GM13976 (cell line): ENCODE data around the gene ARMC5.
"Not testable (repeated sequence)": the region's sequence is repeated elsewhere in the genome, so short reads cannot be mapped to it uniquely, and the experiment has no call there.

Experiments used
- DNase-seq: peaks from one replicate; pipeline ENCODE4 v3.0.0; 2012; ENCODE audit warnings: low spot score
- in situ Hi-C: fragments of 300-500 bp; cut with MboI; formaldehyde crosslinking; loops from one replicate; pipeline ENCODE4 v1.12.0; 2022; ENCODE audit warnings: low sequenced_read_pairs, mixed read lengths, inconsistent platforms; ENCODE audit not compliant: unreplicated experiment
- TF ChIP-seq, protein P1 (sequence below): IDR thresholded peaks from 2 replicates; pipeline ENCODE4 v1.5.1; 2012; ENCODE audit warnings: borderline replicate concordance, mild to moderate bottlenecking; ENCODE audit not compliant: insufficient read depth; ENCODE audit errors: extremely low read depth, missing control alignments, control extremely low read depth

ARMC5 gene

DNA sequence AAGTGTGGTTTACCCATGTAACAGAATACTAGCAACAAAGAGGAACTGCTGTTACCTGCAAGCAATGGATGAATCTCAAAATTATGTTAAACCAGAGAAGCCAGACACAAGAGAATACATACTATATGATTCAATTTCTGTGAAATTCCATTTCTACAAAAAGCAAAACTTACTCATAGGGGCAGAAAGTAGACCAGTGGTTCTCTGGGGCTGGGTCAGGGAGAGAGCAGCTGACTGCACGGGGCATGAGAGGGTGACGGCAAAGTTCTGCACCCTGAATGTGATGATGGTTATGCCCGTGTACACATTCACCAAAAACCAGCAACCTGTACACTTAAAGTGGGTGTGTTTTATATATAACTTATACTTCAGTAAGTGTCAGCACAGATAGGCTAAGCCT is 19.8 kb upstream of the ARMC5 start:
- TF ChIP-seq, protein P1, sequence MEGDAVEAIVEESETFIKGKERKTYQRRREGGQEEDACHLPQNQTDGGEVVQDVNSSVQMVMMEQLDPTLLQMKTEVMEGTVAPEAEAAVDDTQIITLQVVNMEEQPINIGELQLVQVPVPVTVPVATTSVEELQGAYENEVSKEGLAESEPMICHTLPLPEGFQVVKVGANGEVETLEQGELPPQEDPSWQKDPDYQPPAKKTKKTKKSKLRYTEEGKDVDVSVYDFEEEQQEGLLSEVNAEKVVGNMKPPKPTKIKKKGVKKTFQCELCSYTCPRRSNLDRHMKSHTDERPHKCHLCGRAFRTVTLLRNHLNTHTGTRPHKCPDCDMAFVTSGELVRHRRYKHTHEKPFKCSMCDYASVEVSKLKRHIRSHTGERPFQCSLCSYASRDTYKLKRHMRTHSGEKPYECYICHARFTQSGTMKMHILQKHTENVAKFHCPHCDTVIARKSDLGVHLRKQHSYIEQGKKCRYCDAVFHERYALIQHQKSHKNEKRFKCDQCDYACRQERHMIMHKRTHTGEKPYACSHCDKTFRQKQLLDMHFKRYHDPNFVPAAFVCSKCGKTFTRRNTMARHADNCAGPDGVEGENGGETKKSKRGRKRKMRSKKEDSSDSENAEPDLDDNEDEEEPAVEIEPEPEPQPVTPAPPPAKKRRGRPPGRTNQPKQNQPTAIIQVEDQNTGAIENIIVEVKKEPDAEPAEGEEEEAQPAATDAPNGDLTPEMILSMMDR, result no peak
- no peak for DNase-seq
- in situ Hi-C loops, result loop anchor here (25.0 kb wide), 1 partner anchor 452 kb away; the partner anchor contains the start of gene HSD3B7

DNA sequence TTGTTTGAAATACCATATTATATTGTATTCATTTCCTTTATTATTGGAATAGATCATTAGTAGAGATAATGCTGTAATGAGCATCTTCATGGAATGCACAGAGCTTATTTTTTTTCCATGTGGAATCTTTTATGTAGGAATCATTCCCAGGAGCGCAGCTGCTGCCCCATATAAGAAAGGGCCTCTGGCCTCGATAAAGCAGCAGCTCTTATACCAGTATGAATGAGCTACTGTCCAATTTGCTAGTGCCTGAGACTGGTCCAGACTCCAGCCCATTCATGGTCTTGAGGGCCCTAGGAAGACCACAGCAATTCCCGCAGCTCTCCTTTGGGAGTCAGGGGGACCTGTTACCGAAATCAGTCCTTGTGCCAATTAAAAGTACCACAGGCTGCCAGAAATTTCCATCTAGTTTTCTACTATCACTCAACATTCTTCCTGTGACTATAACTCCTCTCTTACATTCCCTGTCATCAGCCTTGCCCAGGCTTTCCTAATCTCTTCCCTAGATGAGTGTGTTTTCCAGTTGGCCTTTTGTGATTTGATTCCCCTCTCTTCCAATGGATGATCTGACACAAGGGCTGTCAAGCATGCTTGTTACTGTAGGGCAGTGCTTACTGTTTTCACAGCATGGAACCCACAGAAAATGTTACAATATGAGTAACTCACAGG is 18.7 kb upstream of the ARMC5 start:
- TF ChIP-seq, protein P1, result no peak
- in situ Hi-C loops, result loop anchor here (25.0 kb wide), 1 partner anchor 453 kb away; the partner anchor contains the start of gene HSD3B7
- DNase-seq, result no peak

DNA sequence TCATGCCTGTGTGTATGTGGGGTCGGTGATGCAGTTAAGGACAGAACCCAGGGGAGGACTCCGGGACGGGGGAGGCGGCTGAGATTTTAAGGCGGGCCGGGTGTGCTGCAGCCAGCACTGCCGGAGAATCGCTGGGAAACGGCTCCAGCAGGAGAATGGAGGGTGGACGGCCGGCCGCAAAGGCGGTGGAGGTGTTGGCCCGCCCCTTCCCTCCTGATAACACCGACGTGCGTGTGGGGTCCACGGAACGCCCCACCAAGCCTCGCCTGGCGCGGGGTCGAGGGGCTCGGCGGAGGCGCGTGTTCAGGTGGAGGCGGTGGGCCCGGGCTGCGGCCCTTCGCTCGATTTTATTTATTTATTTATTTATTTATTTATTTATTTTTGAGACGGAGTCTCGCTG is 17.3 kb upstream of the ARMC5 start:
- no peak for DNase-seq
- in situ Hi-C loops, result loop anchor here (25.0 kb wide), 1 partner anchor 455 kb away; the partner anchor contains the start of gene HSD3B7
- TF ChIP-seq, protein P1, result no peak

DNA sequence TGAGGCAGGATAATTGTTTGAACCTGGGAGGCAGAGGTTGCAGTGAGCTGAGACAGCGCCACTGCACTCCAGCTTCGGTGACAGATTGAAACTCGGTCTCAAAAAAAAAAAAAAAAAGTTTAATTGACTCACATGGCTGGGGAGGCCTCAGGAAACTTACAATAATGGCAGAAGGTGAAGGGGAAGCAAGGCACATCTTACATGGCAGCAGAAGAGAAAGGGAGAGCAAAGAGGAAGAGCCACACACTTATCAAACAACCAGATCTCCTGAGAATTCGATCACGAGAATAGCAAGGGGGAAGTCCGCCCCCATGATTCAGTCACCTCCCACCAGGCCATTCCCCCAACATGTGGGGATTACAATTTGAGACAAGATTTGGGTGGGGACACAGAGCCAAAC is 13.4 kb upstream of the ARMC5 start:
- DNase-seq, result not testable (repeated sequence)
- in situ Hi-C loops, result loop anchor here (25.0 kb wide), 1 partner anchor 459 kb away; the partner anchor contains the start of gene HSD3B7

DNA sequence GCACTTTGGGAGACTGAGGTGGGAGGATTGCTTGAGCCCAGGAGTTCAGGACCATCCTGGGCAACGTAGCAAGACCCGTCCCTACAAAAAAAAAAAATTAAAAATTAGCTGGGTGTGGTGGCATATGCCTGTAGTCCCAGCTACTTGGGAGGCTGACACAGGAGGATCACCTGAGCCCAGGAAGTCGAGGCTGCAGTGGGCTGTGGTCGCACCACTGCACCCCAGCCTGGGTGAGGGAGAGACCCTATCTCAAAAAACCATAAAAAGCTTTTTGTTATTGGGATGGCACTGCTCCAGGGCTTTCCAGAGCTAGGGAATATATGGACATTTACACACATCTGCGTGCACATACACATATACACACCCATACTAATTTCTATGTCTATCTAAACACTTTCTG is 8.1 kb upstream of the ARMC5 start:
- no peak for DNase-seq
- in situ Hi-C loops, result loop anchor here (10.0 kb wide), 1 partner anchor 414 kb away; no protein-coding TSS in a partner anchor
- TF ChIP-seq, protein P1, result no peak

DNA sequence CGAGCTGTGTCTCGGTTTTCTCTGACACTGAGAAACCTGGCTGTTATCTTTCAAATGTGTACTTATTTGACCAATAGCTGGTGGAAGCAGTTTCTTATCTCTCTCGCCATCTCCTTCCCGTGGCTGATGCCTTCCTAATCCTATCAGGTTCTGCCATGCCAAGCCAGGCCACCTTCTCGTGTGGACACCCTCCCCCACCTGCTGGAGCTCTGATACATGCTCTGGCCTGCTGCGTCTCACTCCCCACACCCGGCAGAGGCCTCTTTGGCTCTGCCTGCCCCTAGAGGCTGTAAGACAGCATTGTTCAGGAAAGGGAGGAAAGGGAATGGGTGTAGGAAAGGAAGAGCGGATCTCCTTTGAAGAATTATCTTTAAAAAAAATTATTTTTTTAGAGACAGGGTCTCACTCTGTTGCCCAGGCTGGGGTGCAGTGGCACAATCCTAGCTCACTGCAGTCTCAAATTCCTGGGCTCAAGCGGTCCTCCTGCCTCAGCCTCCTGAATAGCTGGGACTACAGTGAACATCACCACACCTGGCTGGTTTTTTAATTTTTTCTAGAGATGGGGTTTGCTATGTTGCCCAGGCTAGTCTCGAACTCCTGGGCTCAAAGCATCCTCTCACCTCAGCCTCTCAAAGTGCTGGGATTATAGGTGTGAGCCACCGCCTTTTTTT is 7.5 kb upstream of the ARMC5 start:
- DNase-seq, result no peak
- in situ Hi-C loops, result loop anchor here (10.0 kb wide), 1 partner anchor 413 kb away; no protein-coding TSS in a partner anchor
- TF ChIP-seq, protein P1, result peak; percentile 31

DNA sequence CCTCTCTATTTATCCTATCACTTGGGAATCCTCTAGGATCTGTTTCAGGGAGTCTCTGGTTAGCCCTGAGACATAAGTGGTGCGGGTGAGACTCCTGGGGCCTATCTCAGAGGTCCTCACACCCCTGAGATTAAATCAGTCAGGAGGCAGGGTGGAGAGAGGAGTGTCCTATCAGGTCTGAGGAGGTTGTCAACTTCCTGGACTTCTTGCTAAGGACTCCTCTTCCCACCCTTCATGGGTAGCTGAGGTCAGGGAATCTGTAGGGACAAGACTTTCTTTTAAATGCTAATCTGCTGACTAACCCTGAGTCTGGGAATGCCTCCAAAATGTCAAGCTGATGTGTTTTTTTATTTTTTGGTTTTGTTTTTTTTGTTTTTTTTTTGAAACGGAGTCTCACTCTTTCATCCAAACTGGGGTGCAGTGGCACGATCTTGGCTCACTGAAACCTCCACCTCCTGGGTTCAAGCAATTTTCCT is 6.6 kb upstream of the ARMC5 start:
- in situ Hi-C loops, result loop anchor here (10.0 kb wide), 1 partner anchor 412 kb away; no protein-coding TSS in a partner anchor
- TF ChIP-seq, protein P1, result no peak
- DNase-seq, result no peak
